ENCODE measurements around the gene ZNF474.

Gene ZNF474

DNA sequence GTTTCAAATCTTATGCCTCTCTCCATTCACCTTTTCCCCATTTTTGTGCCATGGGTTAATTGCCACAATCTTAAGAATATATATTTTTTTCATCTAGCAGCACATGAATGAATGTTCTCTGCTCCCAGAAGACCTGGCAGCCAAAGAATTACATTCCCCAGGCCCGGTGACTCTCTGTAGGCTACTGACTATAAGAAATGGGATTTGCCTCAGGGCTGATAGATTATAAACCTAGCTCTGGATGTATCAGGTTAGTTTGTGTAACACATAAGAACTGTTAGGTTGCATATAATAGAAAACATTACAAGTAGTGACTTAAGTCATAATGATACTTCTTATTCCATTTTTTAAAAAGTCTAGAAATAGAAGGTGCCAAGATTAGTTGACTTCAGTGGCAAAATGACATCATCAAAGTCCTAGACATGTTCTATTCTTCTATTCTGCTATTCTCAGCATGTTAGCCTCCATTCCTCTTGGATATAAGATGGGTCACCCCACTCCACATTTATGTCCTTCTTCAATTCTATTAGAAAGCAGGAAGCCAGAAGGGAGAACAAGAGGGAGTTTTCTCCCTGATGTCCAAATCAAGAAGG lies 10.9 kb upstream of the ZNF474 start:
- TF ChIP-seq, protein P1, sequence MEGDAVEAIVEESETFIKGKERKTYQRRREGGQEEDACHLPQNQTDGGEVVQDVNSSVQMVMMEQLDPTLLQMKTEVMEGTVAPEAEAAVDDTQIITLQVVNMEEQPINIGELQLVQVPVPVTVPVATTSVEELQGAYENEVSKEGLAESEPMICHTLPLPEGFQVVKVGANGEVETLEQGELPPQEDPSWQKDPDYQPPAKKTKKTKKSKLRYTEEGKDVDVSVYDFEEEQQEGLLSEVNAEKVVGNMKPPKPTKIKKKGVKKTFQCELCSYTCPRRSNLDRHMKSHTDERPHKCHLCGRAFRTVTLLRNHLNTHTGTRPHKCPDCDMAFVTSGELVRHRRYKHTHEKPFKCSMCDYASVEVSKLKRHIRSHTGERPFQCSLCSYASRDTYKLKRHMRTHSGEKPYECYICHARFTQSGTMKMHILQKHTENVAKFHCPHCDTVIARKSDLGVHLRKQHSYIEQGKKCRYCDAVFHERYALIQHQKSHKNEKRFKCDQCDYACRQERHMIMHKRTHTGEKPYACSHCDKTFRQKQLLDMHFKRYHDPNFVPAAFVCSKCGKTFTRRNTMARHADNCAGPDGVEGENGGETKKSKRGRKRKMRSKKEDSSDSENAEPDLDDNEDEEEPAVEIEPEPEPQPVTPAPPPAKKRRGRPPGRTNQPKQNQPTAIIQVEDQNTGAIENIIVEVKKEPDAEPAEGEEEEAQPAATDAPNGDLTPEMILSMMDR (IDR thresholded peaks at IDR 0.05; ENCODE audit: low read depth, low read length, missing control alignments), result no peak
- H3K4me3 ChIP-seq (ENCODE audit: low read depth, low read length), result no peak overlapping the region
- no peak for DNase-seq (ENCODE audit: low read depth)

GRCh38 chr5:122119205-122119604 lies 10.1 kb upstream of the ZNF474 start:
- TF ChIP-seq, protein P1 (IDR thresholded peaks at IDR 0.05; ENCODE audit: low read depth, low read length, missing control alignments), result no peak
- no peak overlapping the region for H3K4me3 ChIP-seq (ENCODE audit: low read depth, low read length)
- DNase-seq (ENCODE audit: low read depth), result no peak

DNA sequence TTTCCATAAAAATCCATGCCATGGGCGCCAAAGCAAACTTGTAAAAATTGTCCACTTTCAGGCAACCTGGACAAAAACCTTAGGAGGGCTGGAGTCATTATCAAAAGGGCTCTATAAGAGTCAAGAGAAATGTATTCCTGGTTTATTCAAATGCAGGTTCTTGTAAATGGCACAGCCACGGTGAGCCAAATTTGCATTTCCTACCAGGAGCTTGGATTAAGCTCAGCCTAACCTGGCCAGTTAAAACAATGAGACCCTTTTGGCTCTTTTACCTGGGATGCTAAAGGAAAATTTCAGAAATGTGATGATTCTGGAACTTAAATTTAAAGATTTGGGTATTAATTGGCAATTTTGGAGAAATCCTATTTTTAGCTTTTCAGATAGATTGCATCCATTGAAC lies 8.9 kb upstream of the ZNF474 start:
- H3K4me3 ChIP-seq (ENCODE audit: low read depth, low read length), result no peak overlapping the region
- TF ChIP-seq, protein P1 (IDR thresholded peaks at IDR 0.05; ENCODE audit: low read depth, low read length, missing control alignments), result no peak
- DNase-seq (ENCODE audit: low read depth), result no peak

- no peak overlapping the region for H3K4me3 ChIP-seq (ENCODE audit: low read depth, low read length)
- DNase-seq (ENCODE audit: low read depth), result no peak
- TF ChIP-seq, protein P1 (IDR thresholded peaks at IDR 0.05; ENCODE audit: low read depth, low read length, missing control alignments), result no peak
Measured at GRCh38 chr5:122120957-122121356, 8.4 kb upstream of the ZNF474 start.

DNA sequence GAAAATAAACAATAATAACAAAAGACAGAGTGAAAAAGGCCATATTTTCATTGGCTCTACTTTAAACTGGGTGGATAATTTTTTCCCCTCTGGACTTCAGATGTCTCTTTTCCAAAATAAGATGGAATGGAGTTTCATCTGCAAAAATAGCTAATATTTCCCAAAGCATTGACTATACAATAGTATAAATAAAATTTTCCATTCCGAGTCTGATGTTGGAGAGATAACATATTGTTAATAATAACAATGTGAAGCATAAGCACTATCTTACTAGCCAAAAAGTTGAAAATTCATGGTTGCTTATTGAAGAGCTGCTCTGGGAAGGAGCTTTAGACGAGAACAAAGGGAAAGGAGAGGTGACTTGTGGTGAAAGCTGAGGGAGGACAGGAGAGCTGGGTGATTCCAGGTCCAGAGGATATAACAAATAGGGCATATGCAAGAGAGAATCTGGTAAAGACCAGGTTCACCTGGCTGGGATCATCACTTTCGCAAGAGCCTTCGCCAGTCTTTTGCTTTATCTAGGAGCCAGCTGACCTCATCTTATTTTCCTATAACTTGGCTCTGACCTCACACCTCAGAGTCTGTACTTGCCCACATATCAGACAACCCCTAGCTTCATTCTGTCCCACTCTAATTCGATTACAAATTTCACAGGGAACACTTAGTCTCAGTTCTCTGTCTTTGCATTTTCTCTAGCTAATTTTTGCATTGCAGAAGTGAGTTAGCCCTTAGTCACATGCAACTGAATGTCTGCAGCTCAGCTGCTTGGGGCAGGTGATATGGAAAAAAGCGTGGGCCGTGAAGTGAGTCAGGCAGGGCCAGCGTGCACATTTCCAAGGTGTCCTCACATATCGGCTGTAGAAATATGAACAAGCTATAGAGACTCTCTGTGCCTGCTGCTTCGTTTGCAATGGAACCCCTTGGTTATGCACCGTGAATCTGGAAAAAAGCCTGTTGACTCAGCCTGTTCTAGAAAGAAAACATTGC lies 7.6 kb upstream of the ZNF474 start:
- DNase-seq (ENCODE audit: low read depth), result no peak
- TF ChIP-seq, protein P1 (IDR thresholded peaks at IDR 0.05; ENCODE audit: low read depth, low read length, missing control alignments), result no peak
- H3K4me3 ChIP-seq (ENCODE audit: low read depth, low read length), result no peak overlapping the region

DNA sequence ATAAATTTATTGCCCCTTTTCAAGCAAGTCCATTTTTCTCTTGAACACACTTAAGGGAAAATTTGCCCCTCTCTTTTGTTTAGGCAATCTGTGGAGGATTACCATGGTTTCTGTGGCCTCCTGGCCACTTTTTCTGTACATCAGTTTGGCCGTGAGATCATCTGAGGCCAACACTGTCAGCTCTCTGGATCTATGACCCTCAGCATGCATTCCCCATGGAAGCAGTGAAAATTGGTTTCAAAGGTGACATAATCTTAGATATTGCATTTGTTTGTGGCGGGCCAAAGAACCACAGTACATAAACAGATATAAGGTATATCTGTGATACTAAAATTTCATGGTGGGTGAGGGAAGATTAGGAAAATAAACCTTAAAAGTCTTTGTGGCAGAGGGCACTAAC lies 4.6 kb upstream of the ZNF474 start:
- TF ChIP-seq, protein P1 (IDR thresholded peaks at IDR 0.05; ENCODE audit: low read depth, low read length, missing control alignments), result no peak
- no peak for DNase-seq (ENCODE audit: low read depth)
- no peak overlapping the region for H3K4me3 ChIP-seq (ENCODE audit: low read depth, low read length)
